MM.1S (cell line): ENCODE measurements around the gene RNF11.

Experiments used
- EZH2 ChIP-seq: fragments of 300-600 bp; sonication (generic); optimal IDR thresholded peaks from 2 replicates; pipeline ENCODE3; 2017; ENCODE audit warnings: low read depth, mild to moderate bottlenecking, antibody characterized with exemption, low read length, mixed read lengths
- EZH2phosphoT487 ChIP-seq: fragments of 300-600 bp; sonication (generic); IDR thresholded peaks from 2 replicates; pipeline ENCODE4 v1.6.1; 2018; ENCODE audit warnings: antibody characterized with exemption, low read length
- TF ChIP-seq, protein P1 (sequence below): fragments of 300-600 bp; sonication (generic); IDR thresholded peaks from 2 replicates; pipeline ENCODE4 v1.5.1; 2016; ENCODE audit warnings: antibody characterized with exemption, low read length, mixed read lengths

DNA sequence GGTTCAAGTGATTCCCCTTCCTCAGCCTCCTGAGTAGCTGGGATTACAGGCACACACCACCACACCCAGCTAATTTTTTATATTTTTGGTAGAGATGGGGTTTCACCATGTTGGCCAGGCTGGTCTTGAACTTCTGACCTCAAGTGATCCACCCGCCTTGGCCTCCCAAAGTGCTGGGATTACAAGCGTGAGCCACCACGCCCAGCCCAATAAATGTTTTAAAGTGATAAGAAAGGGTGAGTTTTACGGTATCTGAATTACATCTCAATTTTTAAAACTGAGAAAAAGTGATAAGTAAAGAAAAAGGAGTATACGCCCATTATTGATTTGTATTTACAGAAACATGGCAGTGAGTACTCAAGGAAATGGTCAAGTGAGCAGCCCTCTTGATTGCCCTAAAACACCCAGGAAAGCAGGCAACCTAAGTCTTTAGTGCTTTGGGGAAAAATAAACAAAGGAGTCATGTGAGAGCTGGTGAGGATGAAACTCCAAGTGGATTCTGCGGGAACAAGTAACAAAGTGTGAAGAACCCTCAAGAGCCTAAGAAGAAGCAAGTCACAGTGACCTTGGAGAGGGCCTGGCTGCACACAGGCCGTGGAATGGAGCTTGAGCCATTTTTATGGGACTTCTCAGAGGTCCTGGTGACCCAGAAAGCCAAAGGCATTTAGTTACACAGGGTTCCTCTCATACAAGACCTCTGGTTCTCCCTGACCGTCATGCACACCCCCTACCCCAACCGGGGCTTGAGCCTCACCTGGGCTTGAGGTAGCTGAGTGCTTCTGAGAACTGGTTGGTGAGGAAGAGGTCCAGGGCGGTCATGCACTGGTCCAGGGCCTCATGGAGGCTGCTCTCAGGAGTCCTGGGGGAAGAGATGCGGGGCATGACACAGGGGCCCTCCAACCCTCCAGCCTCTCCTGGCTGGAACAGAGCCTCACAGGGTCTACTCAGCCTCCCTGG lies 85.2 kb downstream of the RNF11 start:
- TF ChIP-seq, protein P1, sequence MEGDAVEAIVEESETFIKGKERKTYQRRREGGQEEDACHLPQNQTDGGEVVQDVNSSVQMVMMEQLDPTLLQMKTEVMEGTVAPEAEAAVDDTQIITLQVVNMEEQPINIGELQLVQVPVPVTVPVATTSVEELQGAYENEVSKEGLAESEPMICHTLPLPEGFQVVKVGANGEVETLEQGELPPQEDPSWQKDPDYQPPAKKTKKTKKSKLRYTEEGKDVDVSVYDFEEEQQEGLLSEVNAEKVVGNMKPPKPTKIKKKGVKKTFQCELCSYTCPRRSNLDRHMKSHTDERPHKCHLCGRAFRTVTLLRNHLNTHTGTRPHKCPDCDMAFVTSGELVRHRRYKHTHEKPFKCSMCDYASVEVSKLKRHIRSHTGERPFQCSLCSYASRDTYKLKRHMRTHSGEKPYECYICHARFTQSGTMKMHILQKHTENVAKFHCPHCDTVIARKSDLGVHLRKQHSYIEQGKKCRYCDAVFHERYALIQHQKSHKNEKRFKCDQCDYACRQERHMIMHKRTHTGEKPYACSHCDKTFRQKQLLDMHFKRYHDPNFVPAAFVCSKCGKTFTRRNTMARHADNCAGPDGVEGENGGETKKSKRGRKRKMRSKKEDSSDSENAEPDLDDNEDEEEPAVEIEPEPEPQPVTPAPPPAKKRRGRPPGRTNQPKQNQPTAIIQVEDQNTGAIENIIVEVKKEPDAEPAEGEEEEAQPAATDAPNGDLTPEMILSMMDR: no peak
- TF ChIP-seq EZH2phosphoT487: no peak
- no peak for TF ChIP-seq EZH2
